Left forelimb (tissue), 1 donor: Measurements from ENCODE around the gene FAAP100.
A peak's percentile ranks its signal among the peaks of the same experiment; 100 is the strongest.
"Not testable (repeated sequence)": the region's sequence is repeated elsewhere in the genome, so short reads cannot be mapped to it uniquely, and the experiment has no call there.

Experiments used
- DNase-seq: peaks from one replicate; pipeline ENCODE4 v3.0.0-alpha.2; 2018; ENCODE audit warnings: low spot score

Gene FAAP100

GRCh38 chr17:81552244-81553017, at the start of gene FAAP100:
Gene FAAP100, minus strand, starts transcription at chr17:81552353. Its CDS starts 23 bp downstream, at chr17:81552330.
- DNase-seq = peak; percentile 87

- no peak for DNase-seq
Measured at GRCh38 chr17:81601525-81602120, 49.5 kb upstream of the FAAP100 start.

- DNase-seq = no peak
Measured at GRCh38 chr17:81599719-81600486, 47.8 kb upstream of the FAAP100 start.

GRCh38 chr17:81593105-81593871, 41.1 kb upstream of the FAAP100 start:
- no peak for DNase-seq

GRCh38 chr17:81591971-81592370, 39.8 kb upstream of the FAAP100 start:
- DNase-seq = no peak

GRCh38 chr17:81590121-81590520, 38.0 kb upstream of the FAAP100 start:
- DNase-seq = no peak

GRCh38 chr17:81589612-81590011, 37.5 kb upstream of the FAAP100 start:
- DNase-seq = no peak

- DNase-seq = no peak
Measured at GRCh38 chr17:81586096-81586495, 33.9 kb upstream of the FAAP100 start.

GRCh38 chr17:81584771-81585170, 32.6 kb upstream of the FAAP100 start:
- not testable (repeated sequence) for DNase-seq

- no peak for DNase-seq
Measured at GRCh38 chr17:81583589-81584342, 31.6 kb upstream of the FAAP100 start.

GRCh38 chr17:81582749-81583148, 30.6 kb upstream of the FAAP100 start:
- no peak for DNase-seq

GRCh38 chr17:81582341-81582740, 30.2 kb upstream of the FAAP100 start:
- DNase-seq = no peak

- no peak for DNase-seq
Measured at GRCh38 chr17:81581758-81582157, 29.6 kb upstream of the FAAP100 start.

- DNase-seq = no peak
Measured at GRCh38 chr17:81580481-81580880, 28.3 kb upstream of the FAAP100 start.

- DNase-seq = no peak
Measured at GRCh38 chr17:81579821-81580321, 27.7 kb upstream of the FAAP100 start.

- no peak for DNase-seq
Measured at GRCh38 chr17:81579298-81579697, 27.1 kb upstream of the FAAP100 start.

- DNase-seq = no peak
Measured at GRCh38 chr17:81578561-81579225, 26.5 kb upstream of the FAAP100 start.

GRCh38 chr17:81578038-81578441, 25.9 kb upstream of the FAAP100 start:
- DNase-seq = no peak

GRCh38 chr17:81577278-81578000, 25.3 kb upstream of the FAAP100 start:
- DNase-seq = no peak
